ENCODE measurements around the gene GPR62. TPM values are rescaled to one million over a fixed set of nuclear protein-coding genes. Genes with fewer than 3 reads are reported as not detected.

Gene GPR62
- total RNA-seq, 1 experiment from 2014 or later: not detected

DNA sequence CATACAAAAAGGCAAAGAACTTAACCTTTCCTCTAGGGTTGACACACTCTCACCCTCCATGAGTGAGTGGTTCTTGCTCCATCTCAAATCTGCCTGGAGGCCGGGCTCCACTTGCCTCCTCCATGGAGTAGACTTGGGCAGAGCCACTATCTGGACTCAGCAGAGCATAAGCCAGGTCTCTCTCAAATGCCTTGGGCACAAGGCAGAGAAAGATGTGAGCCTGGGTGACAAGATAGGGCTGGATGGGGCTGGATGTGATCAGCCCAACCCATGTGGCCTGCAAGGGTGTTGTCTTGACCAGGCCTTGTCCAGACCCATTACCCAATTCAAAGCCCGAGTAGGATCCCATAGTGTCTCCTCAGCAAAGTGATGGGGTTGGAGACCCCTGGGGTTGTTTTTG lies 44.7 kb downstream of the GPR62 start:
- ChIA-PET CTCF (no interaction called here), POLR2A (no interaction called here)
- Histone ChIP-seq H3K9me3 (ENCODE audit: control insufficient read depth, insufficient read depth, low read depth, low read length) (no peaks in the 10 kb centered on the region), H3K4me3 (ENCODE audit: low read depth in 2 of 2, low read length in 2 of 2) (no peak overlapping the region), H3K27ac (ENCODE audit: low read length) (no peak overlapping the region), H3K4me1 (ENCODE audit: control insufficient read depth, insufficient read depth, low read length) (peaks cover 5% of the 10 kb centered on the region), H3K27me3 (ENCODE audit: control insufficient read depth, insufficient read depth, low read length) (no peaks in the 10 kb centered on the region), H3K36me3 (ENCODE audit: control insufficient read depth, insufficient read depth, low read length) (peaks cover 5% of the 10 kb centered on the region; the same call in 1 of the 2 replicates)
- TF ChIP-seq, protein P1, sequence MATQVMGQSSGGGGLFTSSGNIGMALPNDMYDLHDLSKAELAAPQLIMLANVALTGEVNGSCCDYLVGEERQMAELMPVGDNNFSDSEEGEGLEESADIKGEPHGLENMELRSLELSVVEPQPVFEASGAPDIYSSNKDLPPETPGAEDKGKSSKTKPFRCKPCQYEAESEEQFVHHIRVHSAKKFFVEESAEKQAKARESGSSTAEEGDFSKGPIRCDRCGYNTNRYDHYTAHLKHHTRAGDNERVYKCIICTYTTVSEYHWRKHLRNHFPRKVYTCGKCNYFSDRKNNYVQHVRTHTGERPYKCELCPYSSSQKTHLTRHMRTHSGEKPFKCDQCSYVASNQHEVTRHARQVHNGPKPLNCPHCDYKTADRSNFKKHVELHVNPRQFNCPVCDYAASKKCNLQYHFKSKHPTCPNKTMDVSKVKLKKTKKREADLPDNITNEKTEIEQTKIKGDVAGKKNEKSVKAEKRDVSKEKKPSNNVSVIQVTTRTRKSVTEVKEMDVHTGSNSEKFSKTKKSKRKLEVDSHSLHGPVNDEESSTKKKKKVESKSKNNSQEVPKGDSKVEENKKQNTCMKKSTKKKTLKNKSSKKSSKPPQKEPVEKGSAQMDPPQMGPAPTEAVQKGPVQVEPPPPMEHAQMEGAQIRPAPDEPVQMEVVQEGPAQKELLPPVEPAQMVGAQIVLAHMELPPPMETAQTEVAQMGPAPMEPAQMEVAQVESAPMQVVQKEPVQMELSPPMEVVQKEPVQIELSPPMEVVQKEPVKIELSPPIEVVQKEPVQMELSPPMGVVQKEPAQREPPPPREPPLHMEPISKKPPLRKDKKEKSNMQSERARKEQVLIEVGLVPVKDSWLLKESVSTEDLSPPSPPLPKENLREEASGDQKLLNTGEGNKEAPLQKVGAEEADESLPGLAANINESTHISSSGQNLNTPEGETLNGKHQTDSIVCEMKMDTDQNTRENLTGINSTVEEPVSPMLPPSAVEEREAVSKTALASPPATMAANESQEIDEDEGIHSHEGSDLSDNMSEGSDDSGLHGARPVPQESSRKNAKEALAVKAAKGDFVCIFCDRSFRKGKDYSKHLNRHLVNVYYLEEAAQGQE (IDR thresholded peaks at IDR 0.05; ENCODE audit: insufficient read depth in 1 of 2, low read depth in 2 of 2, low read length in 1 of 2): no peak
- TF ChIP-seq SIN3A (IDR thresholded peaks at IDR 0.05; ENCODE audit: borderline replicate concordance, insufficient read depth, low read depth, low read length) (no peak), POLR2AphosphoS5 (IDR thresholded peaks at IDR 0.05; ENCODE audit: low read depth, low read length) (no peak), TCF7L2 (IDR thresholded peaks at IDR 0.05; ENCODE audit: low read depth, low read length) (no peak)
- TF ChIP-seq, protein P2, sequence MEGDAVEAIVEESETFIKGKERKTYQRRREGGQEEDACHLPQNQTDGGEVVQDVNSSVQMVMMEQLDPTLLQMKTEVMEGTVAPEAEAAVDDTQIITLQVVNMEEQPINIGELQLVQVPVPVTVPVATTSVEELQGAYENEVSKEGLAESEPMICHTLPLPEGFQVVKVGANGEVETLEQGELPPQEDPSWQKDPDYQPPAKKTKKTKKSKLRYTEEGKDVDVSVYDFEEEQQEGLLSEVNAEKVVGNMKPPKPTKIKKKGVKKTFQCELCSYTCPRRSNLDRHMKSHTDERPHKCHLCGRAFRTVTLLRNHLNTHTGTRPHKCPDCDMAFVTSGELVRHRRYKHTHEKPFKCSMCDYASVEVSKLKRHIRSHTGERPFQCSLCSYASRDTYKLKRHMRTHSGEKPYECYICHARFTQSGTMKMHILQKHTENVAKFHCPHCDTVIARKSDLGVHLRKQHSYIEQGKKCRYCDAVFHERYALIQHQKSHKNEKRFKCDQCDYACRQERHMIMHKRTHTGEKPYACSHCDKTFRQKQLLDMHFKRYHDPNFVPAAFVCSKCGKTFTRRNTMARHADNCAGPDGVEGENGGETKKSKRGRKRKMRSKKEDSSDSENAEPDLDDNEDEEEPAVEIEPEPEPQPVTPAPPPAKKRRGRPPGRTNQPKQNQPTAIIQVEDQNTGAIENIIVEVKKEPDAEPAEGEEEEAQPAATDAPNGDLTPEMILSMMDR (IDR thresholded peaks at IDR 0.05): no peak
- in situ Hi-C loops (cut with HindIII; ENCODE audit: low pct_unique_long_range_greater_than_20kb, low sequenced_read_pairs) (no loop called here), intact Hi-C loops (cut with micrococcal nuclease; ENCODE audit: unreplicated experiment) (loop anchor here (10.0 kb wide), 1 partner anchor 55 kb away; the partner anchor contains the start of gene DUSP7)
- DNase-seq (ENCODE audit: low read depth, low spot score) (no peak), ATAC-seq (no peak)
- BruUV-seq (replicated peaks): no TSS peak

DNA sequence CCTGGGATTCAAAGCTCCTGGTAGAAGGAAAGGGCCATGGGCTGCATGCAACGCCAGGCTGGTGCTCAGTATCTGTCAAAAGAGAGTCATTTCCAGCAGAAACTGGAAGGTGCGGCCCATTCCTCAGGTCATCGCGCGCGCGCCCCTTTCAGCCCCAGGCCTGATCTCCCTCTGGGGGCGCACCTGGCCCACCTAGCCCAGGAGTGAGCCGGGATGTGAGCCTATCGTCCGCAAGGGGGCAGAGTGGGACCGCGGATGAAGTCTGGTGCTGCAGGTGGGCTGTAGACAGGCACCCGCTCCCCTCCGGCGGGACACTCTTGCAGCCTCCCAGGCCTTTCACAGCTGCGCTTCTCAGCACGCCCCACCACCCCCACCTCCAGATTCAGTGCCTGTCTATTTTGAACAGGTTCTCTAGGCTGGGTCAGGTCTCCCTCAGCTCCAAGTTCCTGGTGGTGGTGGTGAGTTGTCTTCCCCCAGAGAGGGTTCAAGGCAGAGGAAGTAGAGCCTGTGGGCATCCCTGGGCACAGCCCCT lies 46.3 kb downstream of the GPR62 start:
- ChIA-PET CTCF (interaction anchor here (0.6 to 1.8 kb wide), 6 partner anchors 45 to 384 kb away, joined by 3 to 6 read pairs (median 4); no protein-coding TSS in a partner anchor), POLR2A (no interaction called here)
- no peak for DNase-seq (ENCODE audit: low read depth, low spot score)
- in situ Hi-C loops (cut with HindIII; ENCODE audit: low pct_unique_long_range_greater_than_20kb, low sequenced_read_pairs) (no loop called here), intact Hi-C loops (cut with micrococcal nuclease; ENCODE audit: unreplicated experiment) (loop anchor here (10.0 kb wide), 1 partner anchor 53 kb away; the partner anchor contains the start of gene DUSP7)
- TF ChIP-seq, protein P1 (IDR thresholded peaks at IDR 0.05; ENCODE audit: insufficient read depth in 1 of 2, low read depth in 2 of 2, low read length in 1 of 2): no peak
- TF ChIP-seq, protein P2 (IDR thresholded peaks at IDR 0.05): peak; percentile 92
- Histone ChIP-seq H3K4me3 (ENCODE audit: low read depth in 2 of 2, low read length in 2 of 2) (no peak overlapping the region), H3K9me3 (ENCODE audit: control insufficient read depth, insufficient read depth, low read depth, low read length) (no peaks in the 10 kb centered on the region), H3K36me3 (ENCODE audit: control insufficient read depth, insufficient read depth, low read length) (no peaks in the 10 kb centered on the region), H3K4me1 (ENCODE audit: control insufficient read depth, insufficient read depth, low read length) (peaks cover 5% of the 10 kb centered on the region), H3K27ac (ENCODE audit: low read length) (no peak overlapping the region), H3K27me3 (ENCODE audit: control insufficient read depth, insufficient read depth, low read length) (no peaks in the 10 kb centered on the region)
- BruUV-seq (replicated peaks): no TSS peak
- peak; percentile 89 for ATAC-seq

Data from Panc1 (cell line).